GM19035 (cell line): ENCODE results near the gene ODAD4.
A peak's percentile ranks its signal among the peaks of the same experiment; 100 is the strongest.

Source experiments
- ATAC-seq: cut with Tn5 transposase; IDR thresholded peaks from one replicate; pipeline ENCODE4 v1.9.1; 2021; ENCODE audit not compliant: unreplicated experiment

The ODAD4 gene

DNA sequence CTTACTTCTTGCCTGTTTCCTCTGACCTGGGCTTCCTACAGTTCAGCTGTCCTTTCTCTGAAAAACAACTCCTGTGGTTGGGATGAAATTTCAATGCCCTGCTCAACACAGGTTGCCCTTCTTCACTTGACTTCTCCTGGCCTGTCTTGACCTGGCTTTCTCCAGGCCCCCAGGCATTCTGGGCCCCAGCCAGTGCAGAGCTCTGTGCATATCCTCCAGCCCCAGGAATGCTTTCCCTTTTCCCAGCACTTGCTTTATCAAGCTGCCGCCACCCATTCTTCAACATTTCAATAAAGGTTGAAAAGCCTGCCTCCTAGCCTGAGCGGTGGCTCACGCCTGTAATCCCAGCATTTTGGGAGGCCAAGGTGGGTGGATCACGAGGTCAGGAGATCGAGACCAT is 10.8 kb downstream of the ODAD4 start:
- no peak for ATAC-seq

DNA sequence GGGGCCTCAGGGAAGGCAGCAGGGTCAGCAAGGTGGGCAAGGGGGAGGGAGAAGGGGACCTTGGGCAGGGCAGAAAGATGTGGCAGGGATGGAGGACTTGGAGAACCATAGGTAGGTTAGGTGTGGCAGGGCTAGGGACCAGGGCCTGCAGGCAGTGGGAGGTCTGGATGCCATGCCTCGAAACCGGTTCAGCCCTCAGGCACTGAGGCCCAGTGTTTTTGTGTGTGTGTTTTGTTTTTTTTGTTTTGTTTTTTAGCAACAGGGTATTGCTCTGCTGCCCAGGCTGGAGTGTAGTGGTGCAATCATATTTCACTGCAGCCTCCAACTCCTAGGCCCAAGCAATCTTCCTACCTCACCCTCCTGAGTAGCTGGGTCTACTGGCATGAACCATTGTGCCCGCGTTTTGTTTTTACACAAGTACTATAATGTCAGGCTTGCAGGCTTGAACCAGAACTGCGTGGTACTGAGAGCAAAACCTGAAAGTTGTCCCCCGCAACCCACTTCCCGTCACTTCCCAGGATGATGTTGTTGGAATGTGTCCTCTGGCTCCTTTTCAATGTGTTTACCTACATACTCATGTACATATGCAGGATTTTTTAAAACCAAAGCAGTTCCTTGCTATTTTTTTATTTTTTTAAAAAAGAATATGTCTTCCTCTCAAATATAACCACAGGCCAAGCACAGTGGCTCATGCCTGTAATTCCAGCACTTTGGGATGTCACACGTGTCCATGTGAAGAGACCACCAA is 12.4 kb downstream of the ODAD4 start:
- no peak for ATAC-seq

GRCh38 chr17:41943492-41943891 is 13.1 kb downstream of the ODAD4 start:
- no peak for ATAC-seq

DNA sequence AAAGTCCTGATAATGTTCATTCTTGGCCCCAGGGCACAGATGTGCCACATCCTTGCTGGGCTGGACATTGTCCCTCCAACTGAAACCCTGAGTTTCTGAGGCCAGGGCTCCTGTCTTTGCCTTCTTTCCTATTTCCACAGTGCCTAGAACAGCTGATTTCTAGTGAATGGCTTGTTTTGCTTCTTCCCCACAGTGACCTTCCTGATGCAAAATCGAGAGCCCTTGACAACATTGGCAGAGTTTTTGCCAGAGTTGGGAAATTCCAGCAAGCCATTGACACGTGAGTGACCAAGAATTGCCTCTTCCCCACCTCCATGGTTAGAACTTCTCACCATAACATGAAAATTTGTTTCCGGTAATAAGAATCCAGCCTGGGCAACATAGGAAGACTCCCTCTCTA is 14.5 kb downstream of the ODAD4 start:
- no peak for ATAC-seq

DNA sequence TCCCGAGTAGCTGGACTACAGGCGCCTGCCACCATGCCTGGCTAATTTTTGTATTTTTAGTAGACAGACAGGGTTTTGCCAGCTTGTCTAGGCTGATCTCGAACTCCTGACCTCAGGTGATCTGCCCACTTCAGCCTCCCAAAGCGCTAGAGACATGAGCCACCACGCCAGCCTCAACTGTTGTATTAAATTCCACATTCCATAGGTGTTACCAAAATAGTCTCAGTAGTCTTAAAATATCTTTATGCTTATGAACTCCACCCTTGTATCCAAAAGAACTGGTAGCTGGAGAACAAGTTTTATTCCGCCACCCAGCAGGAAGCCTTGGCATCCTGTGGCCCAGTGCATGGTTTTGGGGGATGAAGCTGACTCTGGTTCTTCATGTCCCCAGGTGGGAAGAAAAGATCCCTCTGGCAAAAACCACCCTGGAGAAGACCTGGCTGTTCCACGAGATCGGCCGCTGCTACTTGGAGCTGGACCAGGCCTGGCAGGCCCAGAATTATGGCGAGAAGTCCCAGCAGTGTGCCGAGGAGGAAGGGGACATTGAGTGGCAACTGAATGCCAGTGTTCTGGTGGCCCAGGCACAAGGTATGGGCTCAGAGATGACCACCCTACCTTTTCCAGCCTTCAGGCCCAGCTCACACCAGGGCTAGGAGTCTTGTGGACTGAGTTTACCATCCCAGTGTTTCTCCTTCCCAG is 18.5 kb downstream of the ODAD4 start:
- no peak for ATAC-seq

DNA sequence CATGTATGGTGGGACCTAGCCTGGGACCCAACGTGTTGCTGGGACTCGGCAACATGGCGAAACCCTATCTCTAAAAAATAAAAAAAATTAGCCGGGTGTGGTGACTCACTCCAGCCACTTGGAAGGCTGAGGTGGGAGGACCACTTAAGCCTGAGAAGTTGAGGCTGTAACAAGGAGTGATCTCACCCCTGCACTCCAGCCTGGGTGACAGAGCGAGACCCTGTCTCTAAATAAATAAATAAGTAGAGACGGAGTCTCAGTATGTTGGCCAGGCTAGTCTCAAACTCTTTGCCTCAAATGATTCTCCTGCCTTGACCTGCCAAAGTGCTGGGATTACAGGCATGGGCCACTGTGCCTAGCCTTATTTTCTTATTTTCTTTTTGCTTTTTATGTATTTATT is 26.1 kb downstream of the ODAD4 start:
- no peak for ATAC-seq

- no peak for ATAC-seq
Measured at GRCh38 chr17:41957031-41957868, 26.8 kb downstream of the ODAD4 start.

- no peak for ATAC-seq
Measured at GRCh38 chr17:41957869-41958439, 27.5 kb downstream of the ODAD4 start.

GRCh38 chr17:41959030-41959335 is 28.6 kb downstream of the ODAD4 start:
- no peak for ATAC-seq

GRCh38 chr17:41959336-41960095 is 29.1 kb downstream of the ODAD4 start:
- ATAC-seq, result no peak

DNA sequence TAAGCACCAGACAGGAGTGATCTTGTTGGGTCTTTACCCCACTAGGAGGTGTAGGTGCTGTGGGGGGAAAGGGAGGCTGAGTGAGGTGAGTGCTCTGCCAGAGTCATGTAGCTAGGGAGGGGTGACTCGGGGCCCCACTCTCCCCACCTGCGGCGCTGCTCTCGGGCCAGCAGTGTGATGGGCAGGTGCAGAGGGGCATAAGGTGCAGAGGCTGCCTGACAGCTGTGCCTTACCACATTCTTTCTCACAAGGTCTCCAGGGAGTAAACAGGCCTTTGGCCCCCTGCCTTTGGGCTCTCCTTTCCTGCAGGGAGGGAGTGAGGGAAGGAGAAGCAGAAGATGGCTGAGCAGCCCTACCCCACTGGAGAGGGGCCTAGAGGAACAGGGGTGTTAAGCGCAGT is 31.7 kb downstream of the ODAD4 start:
- ATAC-seq, result no peak

- ATAC-seq, result no peak
Measured at GRCh38 chr17:41962768-41963434, 32.5 kb downstream of the ODAD4 start.

GRCh38 chr17:41965694-41966462 is 35.5 kb downstream of the ODAD4 start:
- no peak for ATAC-seq

DNA sequence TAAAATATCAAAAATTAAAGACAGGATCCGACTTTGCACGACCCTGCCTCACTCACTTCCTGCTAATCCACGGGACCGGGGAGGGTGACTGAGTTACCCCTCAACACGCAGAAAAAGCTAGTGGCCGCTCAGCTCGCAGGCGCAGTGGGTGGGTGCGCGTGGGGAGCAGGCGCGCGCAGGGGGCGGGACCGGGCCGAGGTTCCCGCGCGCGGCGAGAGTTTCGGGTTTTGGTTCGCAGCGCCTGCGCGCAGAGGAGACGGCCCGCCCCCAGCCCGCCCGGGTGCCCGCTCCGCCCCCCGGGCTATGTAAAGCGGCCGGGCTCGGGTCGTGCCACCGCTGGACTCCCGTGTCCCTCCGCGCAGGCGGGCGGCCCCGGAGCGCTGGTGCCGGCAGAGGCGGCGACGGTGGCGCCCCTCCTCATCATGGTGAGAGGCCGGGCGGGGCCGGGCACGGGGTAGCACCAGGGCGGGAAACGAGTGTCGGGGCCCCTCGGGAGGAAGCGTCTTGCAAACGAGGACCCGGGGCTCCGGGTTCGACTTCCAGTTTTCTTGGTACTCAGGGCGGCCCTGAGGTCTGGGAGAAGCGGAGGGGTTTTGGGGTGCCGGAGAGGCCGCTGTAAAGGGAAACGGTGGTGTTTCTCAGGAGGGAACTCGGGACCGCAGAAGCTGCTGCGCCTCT is 36.2 kb downstream of the ODAD4 start, which contains the start of gene CNP:
CNP (plus strand) TSS at position 333 of the 678 bp plus-strand sequence; CDS start at position 423, 90 bp downstream.
- peak; percentile 67 for ATAC-seq

DNA sequence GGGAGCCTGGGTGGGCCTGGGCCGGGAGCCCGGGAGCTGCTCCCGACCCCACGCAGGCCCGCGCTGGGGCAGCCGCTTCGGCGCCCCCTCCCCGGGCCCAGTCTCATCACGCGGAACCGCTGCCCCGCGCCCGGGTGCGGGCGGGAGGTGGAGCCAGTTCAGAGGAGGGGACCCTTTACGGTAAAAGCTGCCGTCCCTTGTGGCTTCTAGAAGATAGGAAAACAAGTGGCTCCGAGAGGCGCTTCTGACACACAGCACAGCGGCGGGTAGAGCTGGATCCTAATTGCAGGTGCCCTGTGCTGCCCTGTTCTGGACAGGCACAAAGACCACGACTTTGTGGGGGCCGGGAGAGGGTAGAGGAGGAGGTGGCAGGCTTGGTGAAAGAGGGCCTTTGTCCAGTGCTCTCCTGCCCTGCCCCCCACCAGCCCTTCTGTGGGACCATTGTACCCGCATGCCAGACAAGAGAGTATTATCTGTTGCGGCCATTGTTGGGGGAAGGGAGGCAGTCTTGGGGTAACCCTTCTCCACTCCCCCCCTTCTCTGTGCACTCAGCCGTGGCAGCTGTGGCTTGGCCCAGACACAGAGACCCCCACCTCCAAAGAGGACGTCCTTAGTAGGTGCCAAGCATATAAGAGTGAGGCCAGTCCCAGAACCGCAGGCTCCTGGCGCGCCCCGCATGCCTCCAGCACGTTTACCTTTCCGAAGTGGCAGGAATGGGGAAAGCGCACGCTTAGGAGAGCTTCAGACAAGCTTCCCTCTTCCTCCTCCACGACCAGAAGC is 36.9 kb downstream of the ODAD4 start:
- peak; percentile 23 for ATAC-seq

DNA sequence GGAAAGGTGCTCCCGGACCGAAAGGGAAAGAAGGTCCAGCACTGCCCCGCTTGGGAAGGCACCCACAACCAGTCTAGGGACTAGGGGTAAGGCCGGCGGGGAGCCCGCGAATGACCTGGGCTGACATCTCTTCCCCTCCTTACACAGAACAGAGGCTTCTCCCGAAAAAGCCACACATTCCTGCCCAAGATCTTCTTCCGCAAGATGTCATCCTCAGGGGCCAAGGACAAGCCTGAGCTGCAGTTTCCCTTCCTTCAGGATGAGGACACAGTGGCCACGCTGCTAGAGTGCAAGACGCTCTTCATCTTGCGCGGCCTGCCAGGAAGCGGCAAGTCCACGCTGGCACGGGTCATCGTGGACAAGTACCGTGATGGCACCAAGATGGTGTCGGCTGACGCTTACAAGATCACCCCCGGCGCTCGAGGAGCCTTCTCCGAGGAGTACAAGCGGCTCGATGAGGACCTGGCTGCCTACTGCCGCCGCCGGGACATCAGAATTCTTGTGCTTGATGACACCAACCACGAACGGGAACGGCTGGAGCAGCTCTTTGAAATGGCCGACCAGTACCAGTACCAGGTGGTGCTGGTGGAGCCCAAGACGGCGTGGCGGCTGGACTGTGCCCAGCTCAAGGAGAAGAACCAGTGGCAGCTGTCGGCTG is 37.6 kb downstream of the ODAD4 start:
- ATAC-seq, result no peak

DNA sequence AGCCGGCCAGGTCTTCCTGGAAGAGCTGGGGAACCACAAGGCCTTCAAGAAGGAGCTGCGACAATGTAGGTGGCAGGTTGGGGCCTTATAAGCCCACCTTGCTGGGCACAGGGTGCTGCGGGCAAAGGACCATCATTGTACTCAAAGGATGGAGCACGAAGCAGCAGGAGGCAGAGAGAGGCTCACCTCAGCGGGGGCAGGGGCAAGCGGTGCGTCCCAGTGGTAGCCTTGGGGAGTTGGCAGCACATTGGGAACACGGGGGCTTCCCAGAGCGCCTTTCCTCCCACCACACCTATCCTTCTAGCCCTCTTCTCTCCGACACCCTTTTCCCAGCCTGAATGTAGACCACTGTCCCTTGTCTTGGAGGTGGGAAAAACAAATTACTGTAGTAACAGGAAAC is 38.3 kb downstream of the ODAD4 start:
- ATAC-seq, result no peak

- no peak for ATAC-seq
Measured at GRCh38 chr17:41970901-41971331, 40.5 kb downstream of the ODAD4 start.
